Osteocyte (in vitro differentiated cells): Measurements from ENCODE around the gene LRIT3. TPM values are rescaled to one million over a fixed set of nuclear protein-coding genes. Genes with fewer than 3 reads are reported as not detected.
"Not testable (repeated sequence)": the region's sequence is repeated elsewhere in the genome, so short reads cannot be mapped to it uniquely, and the experiment has no call there.

Experiments used
- DNase-seq: peaks from one replicate; pipeline ENCODE4 v3.0.0; 2021; ENCODE audit warnings: mixed read lengths; ENCODE audit not compliant: unreplicated experiment; ENCODE audit errors: extremely low spot score
- H3K27ac Mint-ChIP-seq: one replicate; pipeline ENCODE4 v1.8.0; 2021; ENCODE audit warnings: mild to moderate bottlenecking, mixed read lengths; ENCODE audit not compliant: unreplicated experiment
- H3K27me3 Mint-ChIP-seq: one replicate; pipeline ENCODE4 v1.8.0; 2021; ENCODE audit warnings: mixed read lengths; ENCODE audit not compliant: unreplicated experiment
- H3K36me3 Mint-ChIP-seq: one replicate; pipeline ENCODE4 v1.8.0; 2021; ENCODE audit warnings: mixed read lengths; ENCODE audit not compliant: unreplicated experiment
- H3K4me1 Mint-ChIP-seq: one replicate; pipeline ENCODE4 v1.8.0; 2021; ENCODE audit warnings: mixed read lengths; ENCODE audit not compliant: unreplicated experiment
- H3K4me3 Mint-ChIP-seq: one replicate; pipeline ENCODE4 v1.8.0; 2021; ENCODE audit warnings: mild to moderate bottlenecking, moderate library complexity, mixed read lengths; ENCODE audit not compliant: unreplicated experiment
- H3K9me3 Mint-ChIP-seq: one replicate; pipeline ENCODE4 v1.8.0; 2021; ENCODE audit warnings: mixed read lengths; ENCODE audit not compliant: unreplicated experiment
- CTCF ChIP-seq: fragments of 200-600 bp; sonication (generic); IDR thresholded peaks from 2 replicates; pipeline ENCODE4 v1.5.0; 2021; ENCODE audit warnings: antibody characterized with exemption, mild to moderate bottlenecking, moderate library complexity
- total RNA-seq: library from RNA; stranded (reverse); gene quantifications from 2 replicates; pipeline ENCODE4 v1.2.1, GENCODE V29; 2021

The LRIT3 gene
- total RNA-seq, 1 donor from 2014 or later = 0.08 TPM

GRCh38 chr4:109873791-109874514 is 26.0 kb downstream of the LRIT3 start:
- no peak overlapping the region for H3K27ac Mint-ChIP-seq
- no peak overlapping the region for H3K4me3 Mint-ChIP-seq
- peaks cover 4% of the 10 kb centered on the region for H3K27me3 Mint-ChIP-seq
- no peak for DNase-seq
- H3K9me3 Mint-ChIP-seq = no peaks in the 10 kb centered on the region
- no peaks in the 10 kb centered on the region for H3K36me3 Mint-ChIP-seq
- TF ChIP-seq CTCF = no peak
- H3K4me1 Mint-ChIP-seq = no peaks in the 10 kb centered on the region

- Mint-ChIP-seq H3K4me3 (no peak overlapping the region), H3K36me3 (no peaks in the 10 kb centered on the region), H3K27ac (no peak overlapping the region), H3K9me3 (no peaks in the 10 kb centered on the region), H3K4me1 (no peaks in the 10 kb centered on the region), H3K27me3 (peaks cover 4% of the 10 kb centered on the region)
- TF ChIP-seq CTCF = no peak
- no peak for DNase-seq
Observed at GRCh38 chr4:109875106-109875505, 27.2 kb downstream of the LRIT3 start.

- H3K4me1 Mint-ChIP-seq, H3K9me3 Mint-ChIP-seq, H3K27me3 Mint-ChIP-seq, DNase-seq, H3K4me3 Mint-ChIP-seq, H3K36me3 Mint-ChIP-seq, H3K27ac Mint-ChIP-seq: not testable (repeated sequence)
Observed at GRCh38 chr4:109875553-109875952, 27.6 kb downstream of the LRIT3 start.

- peaks cover 12% of the 10 kb centered on the region for H3K27me3 Mint-ChIP-seq
- no peaks in the 10 kb centered on the region for H3K36me3 Mint-ChIP-seq
- TF ChIP-seq CTCF = no peak
- H3K4me3 Mint-ChIP-seq = no peak overlapping the region
- H3K9me3 Mint-ChIP-seq = no peaks in the 10 kb centered on the region
- DNase-seq = no peak
- no peaks in the 10 kb centered on the region for H3K4me1 Mint-ChIP-seq
- H3K27ac Mint-ChIP-seq = no peak overlapping the region
Observed at GRCh38 chr4:109876634-109877265, 28.8 kb downstream of the LRIT3 start.

- Mint-ChIP-seq H3K4me3 (no peak overlapping the region), H3K27ac (no peak overlapping the region), H3K4me1 (no peaks in the 10 kb centered on the region), H3K27me3 (peaks cover 17% of the 10 kb centered on the region), H3K9me3 (no peaks in the 10 kb centered on the region), H3K36me3 (no peaks in the 10 kb centered on the region)
- no peak for TF ChIP-seq CTCF
- no peak for DNase-seq
Observed at GRCh38 chr4:109877400-109877799, 29.5 kb downstream of the LRIT3 start.
